BLaER1 (cell line): ENCODE results near the gene ASTN1.

Source experiments
- H3K27ac ChIP-seq: shearing (Covaris generic); formaldehyde crosslinking; 2 replicates; pipeline ENCODE4 v1.8.1; 2022
- H3K27me3 ChIP-seq: shearing (Covaris generic); formaldehyde crosslinking; 2 replicates; pipeline ENCODE4 v1.8.1; 2022
- H3K36me3 ChIP-seq: shearing (Covaris generic); formaldehyde crosslinking; 2 replicates; pipeline ENCODE4 v1.8.1; 2022
- H3K4me1 ChIP-seq: shearing (Covaris generic); formaldehyde crosslinking; 2 replicates; pipeline ENCODE4 v1.8.1; 2022
- H3K4me2 ChIP-seq: shearing (Covaris generic); formaldehyde crosslinking; 2 replicates; pipeline ENCODE4 v1.8.1; 2022
- H3K4me3 ChIP-seq: shearing (Covaris generic); formaldehyde crosslinking; 2 replicates; pipeline ENCODE4 v1.8.1; 2022
- H3K9ac ChIP-seq: shearing (Covaris generic); formaldehyde crosslinking; 2 replicates; pipeline ENCODE4 v1.8.1; 2022
- H3K9me3 ChIP-seq: shearing (Covaris generic); formaldehyde crosslinking; 2 replicates; pipeline ENCODE4 v1.8.1; 2022
- H4K20me1 ChIP-seq: shearing (Covaris generic); formaldehyde crosslinking; 2 replicates; pipeline ENCODE4 v1.8.1; 2022
- Cebpa-rat ChIP-seq: shearing (Covaris generic); IDR thresholded peaks from 2 replicates; pipeline ENCODE4 v1.8.1; 2022

ASTN1 gene

DNA sequence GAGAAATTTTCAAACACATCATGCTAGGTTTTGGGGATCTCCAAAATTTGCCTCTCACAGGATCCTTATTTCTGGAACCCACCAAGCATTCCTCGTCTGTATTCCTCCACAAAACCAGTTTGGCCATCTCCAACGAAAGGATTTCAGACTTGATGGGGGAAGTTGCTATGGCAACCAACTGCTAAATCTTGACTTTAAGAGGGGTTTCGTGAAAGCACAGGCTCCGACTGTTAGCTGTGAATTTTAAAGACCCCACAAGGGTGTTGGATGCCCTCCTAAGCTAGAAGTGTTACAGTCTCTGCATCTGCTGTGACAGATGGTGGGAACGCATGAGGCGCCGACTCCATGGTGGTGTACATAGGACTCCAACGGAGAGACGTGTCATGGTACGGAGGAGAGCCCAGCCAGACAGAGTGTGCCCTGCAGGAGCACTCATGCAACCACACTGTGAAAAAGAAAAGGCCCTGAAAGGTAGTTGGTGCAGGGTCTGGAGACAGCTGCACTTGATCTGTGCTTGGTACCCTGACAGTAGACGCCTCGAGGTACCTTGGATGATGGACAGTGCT, 147.1 kb downstream of the ASTN1 start:
- no peaks in the 10 kb centered on the region for H3K4me1 ChIP-seq
- H3K36me3 ChIP-seq, result no peaks in the 10 kb centered on the region
- H3K27ac ChIP-seq, result no peak overlapping the region
- no peak overlapping the region for H3K4me3 ChIP-seq
- H3K9me3 ChIP-seq, result no peaks in the 10 kb centered on the region
- H3K27me3 ChIP-seq, result no peaks in the 10 kb centered on the region
- no peak overlapping the region for H3K4me2 ChIP-seq
- H4K20me1 ChIP-seq, result no peaks in the 10 kb centered on the region
- TF ChIP-seq Cebpa-rat, result no peak
- H3K9ac ChIP-seq, result no peak overlapping the region

DNA sequence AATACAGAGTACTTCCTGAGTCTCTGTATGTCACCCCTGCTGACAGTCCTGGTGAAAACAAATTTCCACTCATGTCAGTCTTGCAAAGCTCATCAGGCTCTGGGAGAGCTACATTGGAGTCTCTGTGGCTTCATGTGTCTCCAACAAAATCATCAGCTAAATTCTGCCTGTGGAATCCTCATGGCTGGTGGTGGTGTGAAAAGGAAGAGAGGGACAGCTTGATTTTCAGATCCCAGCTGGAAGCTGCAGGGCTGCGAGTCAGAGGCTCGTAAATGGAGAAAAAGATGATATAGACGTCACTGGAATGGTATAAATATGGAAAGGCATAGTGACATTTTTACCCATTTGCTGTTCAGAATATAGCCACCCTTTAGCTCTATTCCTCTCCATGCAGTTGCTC, 150.2 kb downstream of the ASTN1 start:
- TF ChIP-seq Cebpa-rat, result no peak
- Histone ChIP-seq H3K9ac (no peak overlapping the region), H3K4me2 (no peak overlapping the region), H3K36me3 (no peaks in the 10 kb centered on the region), H3K27me3 (no peaks in the 10 kb centered on the region), H3K9me3 (no peaks in the 10 kb centered on the region), H3K4me3 (no peak overlapping the region), H3K27ac (no peak overlapping the region), H3K4me1 (peaks cover 19% of the 10 kb centered on the region), H4K20me1 (no peaks in the 10 kb centered on the region)

DNA sequence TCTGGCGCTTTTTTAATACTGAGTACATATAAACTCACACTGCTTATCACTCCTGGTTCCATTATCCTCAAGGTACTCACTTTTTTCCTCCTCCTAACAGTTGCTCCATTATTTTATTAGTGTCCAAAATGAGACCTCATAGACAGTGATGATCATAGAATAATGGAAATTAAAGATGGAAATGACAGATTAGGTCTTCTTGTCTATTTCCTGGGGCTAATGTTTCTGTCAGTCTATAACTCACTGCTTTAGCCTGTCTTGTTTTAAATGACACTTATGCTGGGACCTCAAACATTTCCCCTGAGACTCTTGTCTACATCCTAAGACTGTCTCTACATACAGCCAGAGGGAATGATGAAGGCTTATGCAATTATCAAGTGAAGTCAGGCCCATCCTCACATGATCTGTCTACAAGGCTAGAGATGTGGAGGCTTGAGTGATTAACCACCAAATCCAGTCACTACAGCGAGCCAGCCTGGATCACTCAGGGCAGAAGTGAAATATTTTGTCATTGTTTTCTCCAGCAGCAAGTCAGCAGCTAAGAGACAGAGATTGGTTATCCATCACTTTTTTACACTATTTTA, 152.1 kb downstream of the ASTN1 start:
- Histone ChIP-seq H3K9ac (no peak overlapping the region), H3K4me2 (no peak overlapping the region), H4K20me1 (no peaks in the 10 kb centered on the region), H3K4me3 (no peak overlapping the region), H3K4me1 (peaks cover 19% of the 10 kb centered on the region), H3K36me3 (no peaks in the 10 kb centered on the region), H3K9me3 (no peaks in the 10 kb centered on the region), H3K27me3 (no peaks in the 10 kb centered on the region), H3K27ac (no peak overlapping the region)
- TF ChIP-seq Cebpa-rat, result no peak

DNA sequence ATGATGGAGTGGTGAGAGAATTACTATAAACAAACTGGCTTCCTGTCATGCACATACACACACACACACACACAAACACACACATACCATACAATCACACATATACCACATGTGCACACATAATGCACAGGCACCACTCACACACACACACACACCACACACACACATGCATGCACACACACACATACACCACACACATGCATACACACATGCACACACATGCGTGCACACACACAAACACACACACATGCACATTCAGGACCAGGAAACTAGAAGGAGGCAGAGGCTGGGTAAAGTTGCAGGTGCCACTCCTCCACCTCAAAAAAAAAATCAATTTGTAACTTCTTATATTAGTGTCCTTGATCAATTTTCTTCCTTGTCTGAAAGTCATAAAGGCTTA, 153.0 kb downstream of the ASTN1 start:
- peaks cover 19% of the 10 kb centered on the region for H3K4me1 ChIP-seq
- TF ChIP-seq Cebpa-rat, result no peak
- no peak overlapping the region for H3K9ac ChIP-seq
- H3K27ac ChIP-seq, result no peak overlapping the region
- H4K20me1 ChIP-seq, result no peaks in the 10 kb centered on the region
- no peak overlapping the region for H3K4me2 ChIP-seq
- no peak overlapping the region for H3K4me3 ChIP-seq
- H3K9me3 ChIP-seq, result no peaks in the 10 kb centered on the region
- no peaks in the 10 kb centered on the region for H3K36me3 ChIP-seq
- no peaks in the 10 kb centered on the region for H3K27me3 ChIP-seq

DNA sequence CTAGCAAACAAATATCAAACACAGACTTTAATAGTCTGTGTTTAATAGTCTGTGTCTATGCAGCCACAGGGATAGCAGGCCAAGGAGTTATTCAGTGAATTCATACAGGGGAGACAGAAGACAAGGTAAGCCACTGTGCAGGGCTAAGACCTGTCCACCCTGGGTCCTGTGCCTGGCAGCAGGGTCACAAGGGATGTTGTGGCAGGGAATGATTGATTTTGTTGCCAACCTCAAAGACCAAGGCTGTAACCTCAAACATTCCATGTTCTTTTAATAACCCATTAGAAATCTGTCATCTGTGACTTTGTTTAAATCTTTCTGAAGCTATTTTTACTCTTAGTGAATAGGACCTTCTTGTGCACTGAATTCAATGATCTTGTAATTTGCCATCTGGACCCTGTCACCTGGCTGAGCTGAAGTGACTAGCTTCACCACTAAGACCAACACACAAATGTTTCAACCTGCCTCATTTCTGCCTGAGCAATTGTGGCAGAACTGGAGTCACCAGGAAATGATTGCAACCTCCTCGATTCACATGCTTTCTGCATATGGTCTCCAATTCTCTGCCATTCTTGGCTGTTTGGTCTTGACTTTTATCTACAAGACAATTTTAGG, 154.2 kb downstream of the ASTN1 start:
- no peaks in the 10 kb centered on the region for H4K20me1 ChIP-seq
- no peaks in the 10 kb centered on the region for H3K9me3 ChIP-seq
- peak overlapping the region; percentile 33 for H3K4me2 ChIP-seq
- TF ChIP-seq Cebpa-rat, result no peak
- no peaks in the 10 kb centered on the region for H3K36me3 ChIP-seq
- no peak overlapping the region for H3K27ac ChIP-seq
- H3K4me1 ChIP-seq, result peaks cover 19% of the 10 kb centered on the region
- no peaks in the 10 kb centered on the region for H3K27me3 ChIP-seq
- no peak overlapping the region for H3K9ac ChIP-seq
- no peak overlapping the region for H3K4me3 ChIP-seq

DNA sequence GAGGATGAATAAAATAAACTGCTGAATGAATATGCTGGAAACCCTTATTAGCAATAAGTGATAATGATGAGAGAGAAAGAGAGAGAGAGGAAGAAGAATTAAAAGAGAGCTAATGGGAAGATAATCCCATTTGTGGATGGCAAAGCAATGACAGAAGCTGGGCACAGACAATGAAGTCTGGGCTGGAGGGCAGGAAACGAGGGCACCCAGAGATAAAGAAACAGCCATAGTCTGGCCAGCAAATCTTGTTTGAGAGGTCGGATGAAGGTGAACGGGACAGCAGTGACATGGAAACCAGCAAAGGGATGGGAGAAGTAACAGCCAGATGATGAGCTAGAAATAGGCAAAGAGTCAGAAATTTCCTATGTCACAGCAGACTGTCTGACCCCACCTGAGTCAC, 155.9 kb downstream of the ASTN1 start:
- H3K9ac ChIP-seq, result no peak overlapping the region

DNA sequence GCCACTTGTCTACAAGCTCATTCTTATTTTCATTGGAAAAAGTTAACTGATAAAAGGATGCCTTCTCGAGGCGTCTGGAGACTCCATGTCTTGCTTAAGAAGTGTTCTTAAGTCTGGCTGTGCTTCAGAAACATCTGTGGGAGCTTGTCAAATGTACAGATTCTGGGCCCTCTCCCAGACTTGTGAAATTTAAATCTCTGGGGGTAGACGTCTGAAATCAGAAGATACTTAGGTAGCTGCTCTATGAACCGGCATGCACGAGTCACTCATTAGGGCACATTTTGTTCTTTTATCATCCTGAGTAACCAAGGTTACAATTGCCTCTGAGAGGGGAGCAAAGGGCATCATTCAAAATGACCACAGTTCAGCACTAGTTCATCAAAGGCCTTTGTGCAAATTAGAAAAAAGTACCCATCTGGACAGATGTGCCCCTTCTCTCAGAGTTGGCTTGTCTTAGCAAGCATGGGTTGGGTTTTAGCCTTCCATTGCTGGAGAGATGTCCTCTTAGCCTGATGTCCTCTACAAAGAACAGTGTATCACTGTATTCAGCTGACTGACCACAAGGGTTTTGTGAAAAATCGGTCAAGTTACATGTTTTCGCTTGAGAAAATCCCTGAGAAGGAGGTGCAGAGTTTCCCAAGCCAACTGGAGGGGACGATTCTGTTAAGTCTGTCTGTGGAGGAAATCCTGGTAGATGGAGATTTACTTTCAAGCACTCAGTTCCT, 156.9 kb downstream of the ASTN1 start:
- H3K4me2 ChIP-seq, result no peak overlapping the region
- no peak overlapping the region for H3K4me3 ChIP-seq
- H3K27me3 ChIP-seq, result no peaks in the 10 kb centered on the region
- TF ChIP-seq Cebpa-rat, result no peak
- H4K20me1 ChIP-seq, result no peaks in the 10 kb centered on the region
- H3K9ac ChIP-seq, result no peak overlapping the region
- H3K9me3 ChIP-seq, result no peaks in the 10 kb centered on the region
- peaks cover 19% of the 10 kb centered on the region for H3K4me1 ChIP-seq
- H3K27ac ChIP-seq, result no peak overlapping the region
- no peaks in the 10 kb centered on the region for H3K36me3 ChIP-seq

More for the DNA sequence above, 155.9 kb downstream of the ASTN1 start:
- Histone ChIP-seq H3K27me3 (no peaks in the 10 kb centered on the region), H3K9me3 (no peaks in the 10 kb centered on the region), H4K20me1 (no peaks in the 10 kb centered on the region), H3K27ac (no peak overlapping the region), H3K36me3 (no peaks in the 10 kb centered on the region), H3K4me2 (no peak overlapping the region), H3K4me1 (peaks cover 19% of the 10 kb centered on the region), H3K4me3 (no peak overlapping the region)
- no peak for TF ChIP-seq Cebpa-rat

DNA sequence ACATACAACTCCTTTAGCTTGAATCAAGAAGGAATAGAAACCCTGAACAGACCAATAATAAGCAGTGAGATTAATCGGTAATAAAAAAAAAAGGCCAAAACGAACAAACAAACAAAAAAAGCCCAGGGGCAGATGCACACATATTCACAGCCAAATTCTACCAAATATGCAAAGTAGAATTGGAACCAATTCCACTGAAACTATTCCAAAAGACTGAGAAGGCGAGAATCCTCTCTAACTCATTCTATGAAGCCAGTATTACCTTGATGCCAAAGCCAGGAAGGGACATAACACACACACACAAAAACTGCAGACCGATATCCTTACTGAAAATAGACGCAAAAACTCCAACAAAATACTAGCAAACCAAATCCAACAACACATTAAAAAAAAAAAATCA, 161.6 kb downstream of the ASTN1 start:
- H3K4me2 ChIP-seq, result no peak overlapping the region
- no peak overlapping the region for H3K27ac ChIP-seq
- H3K4me3 ChIP-seq, result no peak overlapping the region
- no peak for TF ChIP-seq Cebpa-rat
- no peaks in the 10 kb centered on the region for H3K9me3 ChIP-seq
- no peak overlapping the region for H3K9ac ChIP-seq
- H3K4me1 ChIP-seq, result peaks cover 15% of the 10 kb centered on the region
- H3K27me3 ChIP-seq, result no peaks in the 10 kb centered on the region
- no peaks in the 10 kb centered on the region for H4K20me1 ChIP-seq
- H3K36me3 ChIP-seq, result no peaks in the 10 kb centered on the region

DNA sequence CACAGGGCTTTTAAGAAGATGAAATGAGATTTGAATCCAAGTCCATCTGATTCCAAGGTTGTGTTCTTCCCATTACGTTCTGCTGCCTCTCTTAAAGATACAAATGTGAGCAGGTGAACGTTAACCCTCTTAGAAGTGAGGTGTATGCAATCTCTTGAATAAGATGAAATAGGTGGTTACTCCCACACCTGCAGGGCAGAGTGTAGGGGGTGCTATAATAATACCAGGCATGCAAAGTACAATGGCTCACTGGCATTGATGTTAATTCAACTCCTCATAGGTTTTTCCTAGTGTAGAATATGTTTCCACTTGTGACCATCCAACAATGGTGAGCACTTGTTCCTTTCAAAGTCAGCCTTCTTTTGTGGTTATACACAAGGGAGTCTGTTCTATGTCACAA, 163.0 kb downstream of the ASTN1 start:
- Histone ChIP-seq H3K27ac (no peak overlapping the region), H3K4me2 (no peak overlapping the region), H3K4me3 (no peak overlapping the region), H3K9me3 (no peaks in the 10 kb centered on the region), H3K9ac (no peak overlapping the region), H3K27me3 (no peaks in the 10 kb centered on the region), H3K4me1 (peaks cover 28% of the 10 kb centered on the region), H3K36me3 (no peaks in the 10 kb centered on the region), H4K20me1 (no peaks in the 10 kb centered on the region)
- no peak for TF ChIP-seq Cebpa-rat

DNA sequence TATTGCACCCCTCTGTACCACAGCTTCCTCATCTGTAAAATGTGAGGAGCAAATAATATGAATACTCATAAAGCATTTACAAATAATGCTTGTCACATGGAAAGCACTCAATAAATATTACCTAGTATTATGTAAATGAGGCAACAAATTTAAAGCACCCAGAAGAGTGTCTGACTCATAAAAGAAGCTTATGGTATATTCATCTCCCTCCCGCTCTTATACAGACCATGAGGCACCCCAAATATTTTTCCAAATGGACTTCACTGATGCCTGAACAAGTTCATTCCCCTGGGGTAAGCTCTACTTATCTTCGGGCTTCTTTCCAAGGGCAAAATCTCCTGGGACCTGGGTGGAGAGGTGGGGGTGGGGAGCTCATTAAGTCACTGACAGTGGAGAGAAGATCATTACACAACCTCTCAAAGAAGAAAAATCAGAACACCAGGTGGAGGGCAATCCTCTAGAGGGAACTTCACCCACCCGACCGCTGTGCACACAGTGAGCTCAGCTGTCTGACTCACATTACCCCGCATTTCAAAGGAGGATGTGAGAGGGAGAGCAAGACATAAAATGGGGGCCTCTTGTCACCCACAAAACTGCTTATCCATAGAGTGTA, 166.2 kb downstream of the ASTN1 start:
- Histone ChIP-seq H3K4me1 (peaks cover 34% of the 10 kb centered on the region), H3K36me3 (no peaks in the 10 kb centered on the region), H4K20me1 (no peaks in the 10 kb centered on the region), H3K9me3 (no peaks in the 10 kb centered on the region), H3K4me3 (no peak overlapping the region), H3K27me3 (no peaks in the 10 kb centered on the region), H3K4me2 (peak overlapping the region; percentile 57), H3K27ac (no peak overlapping the region), H3K9ac (no peak overlapping the region)
- TF ChIP-seq Cebpa-rat, result peak; percentile 84
